ENCODE results near the gene SLC38A9.
"Not testable (repeated sequence)": the region's sequence is repeated elsewhere in the genome, so short reads cannot be mapped to it uniquely, and the experiment has no call there.

SLC38A9 gene

DNA sequence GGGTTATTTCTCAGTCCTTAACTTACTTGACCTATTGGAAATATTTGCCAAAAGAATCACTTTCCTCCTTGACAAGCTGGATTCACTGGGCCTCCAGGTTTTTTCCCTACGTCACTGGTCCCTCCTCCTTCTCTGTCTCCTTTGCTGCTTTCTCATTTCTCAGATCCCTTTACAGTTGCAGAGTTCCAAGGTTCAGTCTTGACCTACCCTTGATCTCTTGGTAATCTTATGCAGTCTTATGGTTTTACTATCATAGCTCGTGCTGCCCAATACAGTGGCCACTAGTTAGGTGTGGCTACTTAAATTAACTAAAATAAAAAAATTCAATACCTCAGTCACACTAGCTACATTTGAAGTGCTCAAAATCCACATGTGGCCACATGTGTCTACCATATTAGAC is 11.4 kb downstream of the SLC38A9 start:
- no peaks in the 10 kb centered on the region for H3K36me3 ChIP-seq (ENCODE audit: control insufficient read depth, insufficient read depth, low read length)
- H3K9ac ChIP-seq, result no peak overlapping the region
- TF ChIP-seq, protein P1, sequence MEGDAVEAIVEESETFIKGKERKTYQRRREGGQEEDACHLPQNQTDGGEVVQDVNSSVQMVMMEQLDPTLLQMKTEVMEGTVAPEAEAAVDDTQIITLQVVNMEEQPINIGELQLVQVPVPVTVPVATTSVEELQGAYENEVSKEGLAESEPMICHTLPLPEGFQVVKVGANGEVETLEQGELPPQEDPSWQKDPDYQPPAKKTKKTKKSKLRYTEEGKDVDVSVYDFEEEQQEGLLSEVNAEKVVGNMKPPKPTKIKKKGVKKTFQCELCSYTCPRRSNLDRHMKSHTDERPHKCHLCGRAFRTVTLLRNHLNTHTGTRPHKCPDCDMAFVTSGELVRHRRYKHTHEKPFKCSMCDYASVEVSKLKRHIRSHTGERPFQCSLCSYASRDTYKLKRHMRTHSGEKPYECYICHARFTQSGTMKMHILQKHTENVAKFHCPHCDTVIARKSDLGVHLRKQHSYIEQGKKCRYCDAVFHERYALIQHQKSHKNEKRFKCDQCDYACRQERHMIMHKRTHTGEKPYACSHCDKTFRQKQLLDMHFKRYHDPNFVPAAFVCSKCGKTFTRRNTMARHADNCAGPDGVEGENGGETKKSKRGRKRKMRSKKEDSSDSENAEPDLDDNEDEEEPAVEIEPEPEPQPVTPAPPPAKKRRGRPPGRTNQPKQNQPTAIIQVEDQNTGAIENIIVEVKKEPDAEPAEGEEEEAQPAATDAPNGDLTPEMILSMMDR (IDR thresholded peaks at IDR 0.05), result no peak
- H2AFZ ChIP-seq, result no peak overlapping the region
- H3K27me3 ChIP-seq (ENCODE audit: control insufficient read depth, insufficient read depth, low read length), result no peaks in the 10 kb centered on the region
- H3K4me1 ChIP-seq, result no peaks in the 10 kb centered on the region
- H3K79me2 ChIP-seq, result no peaks in the 10 kb centered on the region
- no peak overlapping the region for H3K4me2 ChIP-seq (ENCODE audit: low read length)
- no peak overlapping the region for H3K4me3 ChIP-seq (ENCODE audit: low read depth, low read length)
- H3K9me3 ChIP-seq (ENCODE audit: control insufficient read depth, low read length), result no peaks in the 10 kb centered on the region
- no peak overlapping the region for H3K27ac ChIP-seq

DNA sequence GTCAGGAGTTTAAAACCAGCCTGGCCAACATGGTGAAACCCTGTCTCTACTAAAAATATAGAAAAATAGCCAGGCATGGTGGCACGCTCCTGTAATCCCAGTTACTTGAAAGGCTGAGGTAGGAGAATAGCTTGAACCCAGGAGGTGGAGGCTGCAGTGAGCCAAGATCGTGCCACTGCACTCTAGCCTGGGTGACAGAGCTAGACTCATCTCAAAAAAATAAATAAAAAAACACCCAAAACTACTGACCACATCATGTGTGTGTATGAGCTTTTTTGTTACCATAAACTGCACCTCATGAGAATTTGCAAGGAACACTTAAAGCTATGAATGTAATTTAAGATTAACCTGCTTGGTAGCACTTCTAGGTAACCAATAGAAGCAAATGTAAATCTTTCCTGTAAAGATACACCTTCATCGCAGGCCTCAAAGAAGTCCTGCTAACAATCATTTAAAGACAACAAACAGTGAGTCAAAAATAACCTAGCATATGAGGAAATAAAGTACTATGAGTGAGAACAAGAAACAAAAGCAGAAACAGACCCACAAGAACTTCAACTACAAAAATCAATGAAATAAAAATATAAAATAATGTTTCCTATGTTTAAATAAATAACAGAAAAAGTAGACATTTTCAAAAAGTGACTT is 13.0 kb downstream of the SLC38A9 start:
- TF ChIP-seq, protein P1 (IDR thresholded peaks at IDR 0.05), result no peak
- H2AFZ ChIP-seq, result no peak overlapping the region

DNA sequence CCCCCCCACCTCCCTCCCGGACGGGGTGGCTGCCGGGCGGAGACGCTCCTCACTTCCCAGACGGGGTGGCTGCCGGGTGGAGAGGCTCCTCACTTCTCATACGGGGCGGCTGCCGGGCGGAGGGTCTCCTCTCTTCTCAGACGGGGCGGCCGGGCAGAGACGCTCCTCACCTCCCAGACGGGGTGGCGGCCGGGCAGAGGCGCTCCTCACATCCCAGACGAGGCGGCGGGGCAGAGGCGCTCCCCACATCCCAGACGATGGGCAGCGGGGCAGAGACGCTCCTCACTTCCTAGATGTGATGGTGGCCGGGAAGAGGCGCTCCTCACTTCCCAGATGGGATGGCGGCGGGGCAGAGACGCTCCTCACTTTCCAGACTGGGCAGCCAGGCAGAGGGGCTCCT is 15.4 kb downstream of the SLC38A9 start:
- H3K4me3 ChIP-seq (ENCODE audit: low read depth, low read length); H3K4me2 ChIP-seq (ENCODE audit: low read length): not testable (repeated sequence)

More for the DNA sequence above, 13.0 kb downstream of the SLC38A9 start:
- H3K4me1 ChIP-seq, result no peaks in the 10 kb centered on the region
- H3K4me3 ChIP-seq (ENCODE audit: low read depth, low read length), result no peak overlapping the region
- no peak overlapping the region for H3K27ac ChIP-seq
- no peaks in the 10 kb centered on the region for H3K79me2 ChIP-seq
- no peaks in the 10 kb centered on the region for H3K9me3 ChIP-seq (ENCODE audit: control insufficient read depth, low read length)
- no peaks in the 10 kb centered on the region for H3K36me3 ChIP-seq (ENCODE audit: control insufficient read depth, insufficient read depth, low read length)
- H3K9ac ChIP-seq, result no peak overlapping the region
- no peak overlapping the region for H3K4me2 ChIP-seq (ENCODE audit: low read length)
- no peaks in the 10 kb centered on the region for H3K27me3 ChIP-seq (ENCODE audit: control insufficient read depth, insufficient read depth, low read length)

DNA sequence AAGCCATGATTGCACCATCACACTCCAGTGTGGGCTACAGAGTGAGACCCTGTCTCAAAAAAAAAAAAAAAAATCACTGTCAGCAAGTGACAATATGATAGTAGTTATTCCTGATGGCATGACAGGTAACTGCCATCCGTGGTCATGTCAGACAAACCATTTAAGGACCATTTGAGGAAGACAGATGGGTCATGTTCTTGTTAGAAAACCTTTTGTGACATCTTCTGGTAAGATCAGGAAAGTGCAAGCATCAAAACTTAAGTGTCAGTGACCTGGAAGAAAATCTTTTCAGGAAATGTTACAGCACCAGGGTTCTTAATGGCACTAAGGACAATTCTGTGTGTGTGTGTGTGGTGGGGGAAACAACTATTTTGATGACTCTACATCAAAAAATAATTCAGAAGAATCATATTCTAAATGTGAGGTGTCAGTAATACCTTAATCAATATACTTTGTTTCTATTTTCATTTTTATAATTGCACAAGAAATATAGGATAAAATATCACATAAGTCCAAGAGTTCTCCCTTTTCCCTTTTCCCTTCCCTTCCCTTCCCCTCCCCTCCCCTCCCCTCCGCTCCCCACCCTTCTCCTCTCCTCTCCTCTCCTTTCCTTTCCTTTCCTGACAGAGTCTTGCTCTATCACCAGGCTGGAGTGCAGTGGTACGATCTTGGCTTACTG is 17.8 kb downstream of the SLC38A9 start:
- Histone ChIP-seq H3K36me3 (ENCODE audit: control insufficient read depth, insufficient read depth, low read length) (no peaks in the 10 kb centered on the region), H3K9ac (no peak overlapping the region), H3K27ac (no peak overlapping the region), H3K27me3 (ENCODE audit: control insufficient read depth, insufficient read depth, low read length) (no peaks in the 10 kb centered on the region), H3K79me2 (no peaks in the 10 kb centered on the region), H3K4me3 (ENCODE audit: low read depth, low read length) (no peak overlapping the region), H3K9me3 (ENCODE audit: control insufficient read depth, low read length) (no peaks in the 10 kb centered on the region), H3K4me1 (no peaks in the 10 kb centered on the region), H3K4me2 (ENCODE audit: low read length) (no peak overlapping the region), H2AFZ (no peak overlapping the region)
- TF ChIP-seq, protein P1 (IDR thresholded peaks at IDR 0.05), result peak; percentile 39

More for the DNA sequence above, 15.4 kb downstream of the SLC38A9 start:
- not testable (repeated sequence) for H3K9ac ChIP-seq; H3K9me3 ChIP-seq (ENCODE audit: control insufficient read depth, low read length); H3K27ac ChIP-seq; H2AFZ ChIP-seq; H3K4me1 ChIP-seq; H3K79me2 ChIP-seq; H3K36me3 ChIP-seq (ENCODE audit: control insufficient read depth, insufficient read depth, low read length); H3K27me3 ChIP-seq (ENCODE audit: control insufficient read depth, insufficient read depth, low read length)

DNA sequence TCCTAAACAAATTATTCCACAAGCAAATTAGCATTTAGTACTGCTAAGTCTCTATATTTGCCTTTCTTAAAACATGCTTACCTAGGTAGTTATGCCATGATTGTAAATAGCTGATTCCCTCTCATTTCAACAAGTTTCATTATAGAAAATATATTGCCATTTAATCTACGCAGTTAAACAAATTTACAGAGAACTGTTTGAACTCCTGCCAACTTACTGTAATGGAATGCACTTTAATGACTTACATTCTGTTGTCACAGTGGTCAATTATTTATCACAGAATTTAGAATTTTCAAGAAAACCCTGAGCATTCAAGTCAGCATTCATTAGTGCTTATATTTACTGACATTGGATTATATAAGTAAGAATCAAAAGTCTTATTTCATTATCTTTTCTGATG is 19.6 kb downstream of the SLC38A9 start:
- H3K79me2 ChIP-seq, result no peaks in the 10 kb centered on the region
- H3K4me1 ChIP-seq, result no peaks in the 10 kb centered on the region
- H3K4me2 ChIP-seq (ENCODE audit: low read length), result no peak overlapping the region
- H3K4me3 ChIP-seq (ENCODE audit: low read depth, low read length), result no peak overlapping the region
- TF ChIP-seq, protein P1 (IDR thresholded peaks at IDR 0.05), result no peak
- no peak overlapping the region for H2AFZ ChIP-seq
- H3K36me3 ChIP-seq (ENCODE audit: control insufficient read depth, insufficient read depth, low read length), result no peaks in the 10 kb centered on the region
- H3K9me3 ChIP-seq (ENCODE audit: control insufficient read depth, low read length), result no peaks in the 10 kb centered on the region
- no peaks in the 10 kb centered on the region for H3K27me3 ChIP-seq (ENCODE audit: control insufficient read depth, insufficient read depth, low read length)
- no peak overlapping the region for H3K9ac ChIP-seq
- H3K27ac ChIP-seq, result no peak overlapping the region

Data from parathyroid adenoma (tissue), 2 donors.